Tibial artery (tissue), 4 donors: ENCODE data around the gene TNRC6C.
A peak's percentile ranks its signal among the peaks of the same experiment; 100 is the strongest.

Experiments
- DNase-seq, 2 donors: peaks; one replicate each; pipeline ENCODE4 v3.0.0-alpha.2; 2019
- H3K27ac ChIP-seq, 2 donors: fragments of 200-600 bp; sonication (generic) in 1 of 2; 1 replicate in 1 of 2; 2 replicates in 1 of 2; pipeline ENCODE4 v1.5.1; 2018 to 2019; ENCODE audit warnings: mild to moderate bottlenecking in 1 of 2
- H3K27me3 ChIP-seq, 2 donors: fragments of 200-600 bp; sonication (generic) in 1 of 2; one replicate each; pipeline versions ENCODE4 v1.5.1 to v1.6.0; 2016 to 2019
- H3K36me3 ChIP-seq, 3 donors: fragments of 200-600 bp; sonication (generic) in 2 of 3; one replicate each; pipeline ENCODE4 v1.5.1; 2016 to 2019; ENCODE audit warnings: mild to moderate bottlenecking in 2 of 3
- H3K4me1 ChIP-seq, 4 donors: fragments of 200-600 bp; sonication (generic) in 2 of 4; 1 replicate in 3 of 4; 2 replicates in 1 of 4; pipeline ENCODE4 v1.5.1; 2016 to 2019
- H3K4me3 ChIP-seq, 2 donors: fragments of 200-600 bp; sonication (generic) in 1 of 2; 1 replicate in 1 of 2; 2 replicates in 1 of 2; pipeline ENCODE4 v1.5.1; 2018 to 2019; ENCODE audit warnings: mild to moderate bottlenecking in 2 of 2
- H3K9me3 ChIP-seq, 3 donors: fragments of 200-600 bp; sonication (generic) in 1 of 3; one replicate each; pipeline ENCODE4 v1.5.1; 2016 to 2019
- intact Hi-C: fragments of 100-400 bp; cut with DNase I; formaldehyde crosslinking; loops from one replicate; pipeline ENCODE4 v1.15.0; 2023; ENCODE audit warnings: low total_unique reads
- TF ChIP-seq, protein P1 (sequence below), 2 experiments: fragments of 200-600 bp in 1 of 2; fragments of 450-650 bp in 1 of 2; IDR thresholded peaks; one replicate each; pipeline ENCODE4 v1.5.1; 2017 to 2019; ENCODE audit warnings: antibody characterized with exemption in 2 of 2, mild to moderate bottlenecking in 1 of 2, moderate library complexity in 1 of 2

The TNRC6C gene

DNA sequence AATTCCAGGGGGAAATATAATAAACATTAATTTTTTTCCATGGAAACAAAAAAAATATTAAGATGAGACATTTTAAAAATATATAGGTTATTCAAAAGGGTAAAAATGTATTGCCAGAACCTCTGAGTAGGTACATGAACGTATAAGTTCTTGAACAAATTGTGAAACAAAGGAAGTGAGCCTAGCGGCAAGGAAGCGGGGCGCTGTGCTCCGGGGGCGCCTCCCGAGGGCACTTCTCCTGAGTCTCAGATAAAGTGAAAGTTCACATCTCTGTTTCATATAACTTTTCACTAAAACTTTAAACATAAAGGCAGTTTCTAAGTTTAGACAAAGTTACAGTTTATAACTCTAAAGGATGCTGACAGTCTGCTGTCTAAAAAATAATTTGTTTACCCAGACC is 52.3 kb downstream of the TNRC6C start:
- Histone ChIP-seq H3K4me1 (peaks cover 0 to 4% (median 0%) of the 10 kb centered on the region in 4 donors), H3K27me3 (no peaks in the 10 kb centered on the region), H3K36me3 (peaks cover 7 to 27% (median 12%) of the 10 kb centered on the region in 3 donors), H3K4me3 (no peak overlapping the region), H3K9me3 (no peaks in the 10 kb centered on the region), H3K27ac (no peak overlapping the region)
- TF ChIP-seq, protein P1, sequence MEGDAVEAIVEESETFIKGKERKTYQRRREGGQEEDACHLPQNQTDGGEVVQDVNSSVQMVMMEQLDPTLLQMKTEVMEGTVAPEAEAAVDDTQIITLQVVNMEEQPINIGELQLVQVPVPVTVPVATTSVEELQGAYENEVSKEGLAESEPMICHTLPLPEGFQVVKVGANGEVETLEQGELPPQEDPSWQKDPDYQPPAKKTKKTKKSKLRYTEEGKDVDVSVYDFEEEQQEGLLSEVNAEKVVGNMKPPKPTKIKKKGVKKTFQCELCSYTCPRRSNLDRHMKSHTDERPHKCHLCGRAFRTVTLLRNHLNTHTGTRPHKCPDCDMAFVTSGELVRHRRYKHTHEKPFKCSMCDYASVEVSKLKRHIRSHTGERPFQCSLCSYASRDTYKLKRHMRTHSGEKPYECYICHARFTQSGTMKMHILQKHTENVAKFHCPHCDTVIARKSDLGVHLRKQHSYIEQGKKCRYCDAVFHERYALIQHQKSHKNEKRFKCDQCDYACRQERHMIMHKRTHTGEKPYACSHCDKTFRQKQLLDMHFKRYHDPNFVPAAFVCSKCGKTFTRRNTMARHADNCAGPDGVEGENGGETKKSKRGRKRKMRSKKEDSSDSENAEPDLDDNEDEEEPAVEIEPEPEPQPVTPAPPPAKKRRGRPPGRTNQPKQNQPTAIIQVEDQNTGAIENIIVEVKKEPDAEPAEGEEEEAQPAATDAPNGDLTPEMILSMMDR (IDR thresholded peaks at IDR 0.05), result no peak
- DNase-seq, result no peak
- intact Hi-C loops, result loop anchor here (10.0 kb wide), 1 partner anchor 266 kb away; no protein-coding TSS in a partner anchor

DNA sequence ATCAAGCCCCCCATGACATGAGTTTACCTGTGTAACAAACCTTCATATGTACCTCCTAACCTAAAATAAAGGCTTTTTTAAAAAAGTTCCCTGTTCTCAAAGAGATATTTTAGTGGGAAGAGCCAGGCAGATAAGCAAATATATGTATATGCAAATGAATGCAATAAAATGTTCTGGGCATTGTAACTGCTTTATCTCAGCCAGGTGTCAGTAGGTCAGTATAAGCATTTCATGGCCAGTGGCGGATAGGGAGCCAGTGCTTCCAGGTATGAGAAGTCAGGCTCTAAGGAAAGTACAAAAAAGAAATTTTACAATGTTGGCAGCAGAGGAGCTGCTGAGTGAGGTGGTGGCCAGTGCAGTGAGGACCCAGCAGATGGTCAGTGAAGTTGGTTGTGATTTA is 53.9 kb downstream of the TNRC6C start:
- H3K9me3 ChIP-seq, result no peaks in the 10 kb centered on the region
- H3K36me3 ChIP-seq, result peaks cover 7 to 27% (median 15%) of the 10 kb centered on the region in 3 donors
- TF ChIP-seq, protein P1 (IDR thresholded peaks at IDR 0.05), result no peak
- H3K27me3 ChIP-seq, result no peaks in the 10 kb centered on the region
- no peak overlapping the region for H3K4me3 ChIP-seq
- intact Hi-C loops, result loop anchor here (10.0 kb wide), 1 partner anchor 268 kb away; no protein-coding TSS in a partner anchor
- peaks cover 0 to 4% (median 0%) of the 10 kb centered on the region in 4 donors for H3K4me1 ChIP-seq
- H3K27ac ChIP-seq, result no peak overlapping the region
- no peak for DNase-seq

DNA sequence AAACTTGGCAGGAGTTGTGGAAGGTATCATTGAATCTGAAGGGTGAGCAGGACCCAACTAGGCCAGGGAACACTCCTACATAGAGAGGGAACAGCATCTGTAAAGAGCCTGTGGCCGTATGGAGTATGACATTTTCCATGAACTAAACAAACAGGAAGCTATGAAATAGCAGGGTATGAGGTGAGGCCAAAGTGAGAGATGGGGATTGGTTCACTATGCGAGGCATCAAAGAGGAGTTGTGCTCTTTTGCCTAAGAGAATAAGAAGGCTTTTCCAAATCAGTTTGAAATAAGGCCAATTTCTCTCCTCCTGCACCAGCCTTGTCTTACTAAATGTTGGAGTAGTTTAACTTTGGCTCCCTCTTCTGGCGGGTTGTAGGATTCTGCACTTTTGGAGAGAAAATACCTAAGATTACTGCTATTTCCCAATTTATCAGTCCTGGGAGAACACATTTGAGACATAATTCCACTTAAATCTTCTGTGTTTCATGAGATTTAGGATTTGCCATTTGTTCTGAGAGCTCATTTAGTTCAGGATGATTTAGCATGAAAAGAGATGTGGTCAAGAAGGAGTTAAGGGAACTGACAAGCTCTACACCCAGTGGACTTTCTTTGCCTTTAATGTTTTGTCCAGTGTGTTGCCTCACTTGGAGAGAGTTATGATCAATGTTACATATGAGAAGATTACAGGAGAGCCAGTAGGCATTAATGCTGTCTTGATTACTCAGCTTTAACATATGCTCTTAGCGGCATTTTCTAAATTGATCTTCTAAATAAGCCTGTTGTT is 55.4 kb downstream of the TNRC6C start:
- H3K27me3 ChIP-seq, result no peaks in the 10 kb centered on the region
- H3K36me3 ChIP-seq, result peaks cover 7 to 27% (median 15%) of the 10 kb centered on the region in 3 donors
- H3K4me1 ChIP-seq, result peaks cover 0 to 4% (median 0%) of the 10 kb centered on the region in 4 donors
- TF ChIP-seq, protein P1 (IDR thresholded peaks at IDR 0.05), result peak; percentile 75 to 86
- intact Hi-C loops, result loop anchor here (2.0 to 10.0 kb wide), 2 partner anchors 269 to 471 kb away; no protein-coding TSS in a partner anchor
- no peak overlapping the region for H3K4me3 ChIP-seq
- no peaks in the 10 kb centered on the region for H3K9me3 ChIP-seq
- peak overlapping the region in 1 of 2 donors; percentile 5 for H3K27ac ChIP-seq
- peak in 1 of 2 donors; percentile 74 for DNase-seq

DNA sequence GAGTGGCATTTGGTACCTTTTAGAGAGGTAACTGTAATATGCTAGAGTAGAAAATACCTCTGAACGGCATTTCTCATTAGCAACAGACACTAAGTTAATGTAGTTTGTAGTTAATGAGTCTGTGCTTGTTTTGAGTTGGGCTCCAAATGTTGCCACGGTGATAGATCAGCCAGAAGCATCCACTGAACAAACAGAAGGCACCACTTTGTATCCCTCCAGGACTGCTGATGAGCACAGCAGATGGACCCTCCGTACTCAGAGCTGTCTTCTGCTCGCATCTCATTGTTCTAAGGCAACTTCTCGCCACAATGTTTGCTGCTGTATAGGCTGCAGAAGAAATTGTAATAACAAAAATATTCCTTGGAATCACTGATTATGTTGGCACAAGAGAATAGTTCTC is 56.1 kb downstream of the TNRC6C start:
- Histone ChIP-seq H3K4me3 (no peak overlapping the region), H3K9me3 (no peaks in the 10 kb centered on the region), H3K36me3 (peaks cover 3 to 23% (median 15%) of the 10 kb centered on the region in 3 donors), H3K27ac (no peak overlapping the region), H3K27me3 (no peaks in the 10 kb centered on the region), H3K4me1 (peaks cover 0 to 6% (median 0%) of the 10 kb centered on the region in 4 donors)
- TF ChIP-seq, protein P1 (IDR thresholded peaks at IDR 0.05), result no peak
- intact Hi-C loops, result loop anchor here (2.0 to 10.0 kb wide), 2 partner anchors 270 to 472 kb away; no protein-coding TSS in a partner anchor
- DNase-seq, result no peak

DNA sequence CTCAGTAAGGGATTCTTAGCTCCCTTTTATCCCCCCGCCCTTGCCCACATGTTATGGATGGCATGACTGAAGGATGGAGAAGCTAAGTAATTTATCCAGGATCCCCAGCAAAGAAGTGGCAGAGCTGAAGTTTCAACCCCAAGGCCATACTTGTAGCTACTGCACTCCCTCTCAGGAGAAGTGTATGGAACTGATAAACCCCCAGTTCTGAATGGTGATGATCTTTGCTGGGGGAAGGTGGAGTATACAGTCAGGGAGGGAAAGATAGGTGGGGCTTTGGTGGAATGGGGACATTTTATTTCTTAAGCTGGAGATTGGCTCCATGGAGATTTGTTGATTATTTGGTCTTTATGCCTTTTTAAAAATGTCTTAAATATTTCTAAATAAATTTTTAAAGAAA is 58.3 kb downstream of the TNRC6C start:
- Histone ChIP-seq H3K27me3 (no peaks in the 10 kb centered on the region), H3K27ac (no peak overlapping the region), H3K4me1 (peaks cover 0 to 9% (median 0%) of the 10 kb centered on the region in 4 donors), H3K4me3 (no peak overlapping the region), H3K36me3 (peaks cover 0 to 14% (median 11%) of the 10 kb centered on the region in 3 donors), H3K9me3 (no peaks in the 10 kb centered on the region)
- no peak for DNase-seq
- TF ChIP-seq, protein P1 (IDR thresholded peaks at IDR 0.05), result no peak
- intact Hi-C loops, result loop anchor here (10.0 kb wide), 1 partner anchor 272 kb away; no protein-coding TSS in a partner anchor
